Measurements from ENCODE around the gene CNTN6. TPM values are rescaled to one million over a fixed set of nuclear protein-coding genes. Genes with fewer than 3 reads are reported as not detected.

The CNTN6 gene
- total and polyA plus RNA-seq, 2 experiments from 2014 or later, result not detected

DNA sequence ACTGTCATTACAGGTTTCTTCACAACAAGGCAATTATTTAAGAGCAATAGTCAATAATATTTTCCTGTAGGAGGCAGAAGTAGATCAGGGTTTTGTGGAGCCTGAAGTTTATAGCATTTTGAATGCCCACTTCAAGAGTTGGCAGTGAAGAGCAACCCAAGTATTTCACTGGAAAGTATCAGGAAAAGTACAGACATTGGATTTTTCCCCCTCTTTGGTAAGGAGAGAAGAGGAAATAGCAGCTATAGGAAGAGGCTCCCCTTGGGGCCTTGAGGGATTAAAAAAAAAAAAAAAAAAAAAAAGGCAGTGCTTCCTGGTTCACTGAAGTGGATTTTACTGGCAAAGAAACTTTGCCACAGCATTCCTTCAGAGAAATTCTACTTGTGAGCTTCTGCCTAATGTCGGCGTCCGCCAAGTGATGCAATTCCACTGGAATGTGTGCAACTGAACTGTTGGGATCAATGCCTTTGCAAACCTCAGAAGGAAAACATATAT, 5.7 kb upstream of the CNTN6 start:
- no peaks in the 10 kb centered on the region for H3K9me2 ChIP-seq (ENCODE audit: insufficient read depth)
- Mint-ChIP-seq H3K27me3 (ENCODE audit: insufficient read depth, low read depth, poor library complexity) (peaks cover 4% of the 10 kb centered on the region), H3K4me3 (no peak overlapping the region), H3K36me3 (ENCODE audit: low read depth) (peaks cover 26% of the 10 kb centered on the region), H3K27ac (no peak overlapping the region), H3K9me3 (peaks cover 89% of the 10 kb centered on the region), H3K4me1 (no peaks in the 10 kb centered on the region)
- H2AFZ ChIP-seq, result no peak overlapping the region
- DNase-seq (ENCODE audit: low spot score), result peak; percentile 34
- TF ChIP-seq CREB1 (CRISPR knock-in tag; IDR thresholded peaks at IDR 0.05; ENCODE audit: low read depth), result no peak
- TF ChIP-seq, protein P1, sequence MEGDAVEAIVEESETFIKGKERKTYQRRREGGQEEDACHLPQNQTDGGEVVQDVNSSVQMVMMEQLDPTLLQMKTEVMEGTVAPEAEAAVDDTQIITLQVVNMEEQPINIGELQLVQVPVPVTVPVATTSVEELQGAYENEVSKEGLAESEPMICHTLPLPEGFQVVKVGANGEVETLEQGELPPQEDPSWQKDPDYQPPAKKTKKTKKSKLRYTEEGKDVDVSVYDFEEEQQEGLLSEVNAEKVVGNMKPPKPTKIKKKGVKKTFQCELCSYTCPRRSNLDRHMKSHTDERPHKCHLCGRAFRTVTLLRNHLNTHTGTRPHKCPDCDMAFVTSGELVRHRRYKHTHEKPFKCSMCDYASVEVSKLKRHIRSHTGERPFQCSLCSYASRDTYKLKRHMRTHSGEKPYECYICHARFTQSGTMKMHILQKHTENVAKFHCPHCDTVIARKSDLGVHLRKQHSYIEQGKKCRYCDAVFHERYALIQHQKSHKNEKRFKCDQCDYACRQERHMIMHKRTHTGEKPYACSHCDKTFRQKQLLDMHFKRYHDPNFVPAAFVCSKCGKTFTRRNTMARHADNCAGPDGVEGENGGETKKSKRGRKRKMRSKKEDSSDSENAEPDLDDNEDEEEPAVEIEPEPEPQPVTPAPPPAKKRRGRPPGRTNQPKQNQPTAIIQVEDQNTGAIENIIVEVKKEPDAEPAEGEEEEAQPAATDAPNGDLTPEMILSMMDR (conservative IDR thresholded peaks at IDR 0.05; ENCODE audit: low read depth in 2 of 2), result peak; percentile 45 to 48
- H3K27me3 ChIP-seq (ENCODE audit: insufficient read depth), result no peaks in the 10 kb centered on the region
- H4K20me1 ChIP-seq (replicated peaks; ENCODE audit: insufficient read depth), result no peaks in the 10 kb centered on the region
- H3K27ac ChIP-seq (ENCODE audit: low read depth), result no peak overlapping the region
- H3K4me3 ChIP-seq, result no peak overlapping the region
- no peaks in the 10 kb centered on the region for H3K4me1 ChIP-seq (ENCODE audit: insufficient read depth)
- no peak overlapping the region for H3K4me2 ChIP-seq
- no peaks in the 10 kb centered on the region for H3K36me3 ChIP-seq (ENCODE audit: insufficient read depth)
- ATAC-seq, result no peak
- no peaks in the 10 kb centered on the region for H3K79me2 ChIP-seq (replicated peaks; ENCODE audit: insufficient read depth)
- H3F3A ChIP-seq (replicated peaks; ENCODE audit: low read depth), result no peaks in the 10 kb centered on the region

DNA sequence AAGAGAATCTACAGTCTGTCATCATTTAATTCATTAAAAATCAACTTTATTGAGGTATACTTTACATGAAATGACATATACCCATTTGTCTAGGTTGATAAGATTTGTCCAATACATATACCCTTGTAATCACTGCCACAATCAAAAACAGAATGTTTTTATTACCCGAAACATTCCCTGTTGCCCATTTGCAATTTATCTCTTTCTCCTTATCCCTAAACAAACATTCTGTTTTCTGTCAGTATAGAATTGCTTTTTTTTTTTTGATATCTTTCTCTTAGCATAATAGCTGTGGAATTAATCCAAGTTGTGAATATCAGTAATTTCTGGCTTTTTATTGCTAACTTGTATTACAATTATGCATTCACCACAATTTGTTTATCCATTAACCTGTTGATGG, 4.3 kb upstream of the CNTN6 start:
- H3K4me3 ChIP-seq, result no peak overlapping the region
- no peak overlapping the region for H3K4me2 ChIP-seq
- H3K79me2 ChIP-seq (replicated peaks; ENCODE audit: insufficient read depth), result no peaks in the 10 kb centered on the region
- H3K27ac Mint-ChIP-seq, result no peak overlapping the region
- no peak for DNase-seq (ENCODE audit: low spot score)
- H3K27me3 ChIP-seq (ENCODE audit: insufficient read depth), result no peaks in the 10 kb centered on the region
- H3K9me3 Mint-ChIP-seq, result peaks cover 93% of the 10 kb centered on the region
- ATAC-seq, result no peak
- H3K4me3 Mint-ChIP-seq, result no peak overlapping the region
- H3K27me3 Mint-ChIP-seq (ENCODE audit: insufficient read depth, low read depth, poor library complexity), result peaks cover 4% of the 10 kb centered on the region
- no peaks in the 10 kb centered on the region for H3F3A ChIP-seq (replicated peaks; ENCODE audit: low read depth)
- peaks cover 11% of the 10 kb centered on the region for H3K4me1 ChIP-seq (ENCODE audit: insufficient read depth)
- no peaks in the 10 kb centered on the region for H3K36me3 ChIP-seq (ENCODE audit: insufficient read depth)
- H3K4me1 Mint-ChIP-seq, result no peaks in the 10 kb centered on the region
- no peak overlapping the region for H2AFZ ChIP-seq
- no peaks in the 10 kb centered on the region for H3K9me2 ChIP-seq (ENCODE audit: insufficient read depth)
- H3K36me3 Mint-ChIP-seq (ENCODE audit: low read depth), result peaks cover 36% of the 10 kb centered on the region
- no peak overlapping the region for H3K27ac ChIP-seq (ENCODE audit: low read depth)
- H4K20me1 ChIP-seq (replicated peaks; ENCODE audit: insufficient read depth), result no peaks in the 10 kb centered on the region
- TF ChIP-seq EZH2phosphoT487 (IDR thresholded peaks at IDR 0.05; ENCODE audit: unreplicated experiment) (no peak), NANOG (IDR thresholded peaks at IDR 0.05; ENCODE audit: borderline replicate concordance) (no peak), CREB1 (CRISPR knock-in tag; IDR thresholded peaks at IDR 0.05; ENCODE audit: low read depth) (no peak), ZNF331 (CRISPR knock-in tag; IDR thresholded peaks at IDR 0.05; ENCODE audit: low read depth) (no peak), ZNF114 (CRISPR knock-in tag; IDR thresholded peaks at IDR 0.05) (no peak), EZH2 (IDR thresholded peaks at IDR 0.05; ENCODE audit: low read depth, unreplicated experiment) (no peak), STAT1 (IDR thresholded peaks at IDR 0.05; ENCODE audit: unreplicated experiment) (no peak)
- TF ChIP-seq, protein P2, sequence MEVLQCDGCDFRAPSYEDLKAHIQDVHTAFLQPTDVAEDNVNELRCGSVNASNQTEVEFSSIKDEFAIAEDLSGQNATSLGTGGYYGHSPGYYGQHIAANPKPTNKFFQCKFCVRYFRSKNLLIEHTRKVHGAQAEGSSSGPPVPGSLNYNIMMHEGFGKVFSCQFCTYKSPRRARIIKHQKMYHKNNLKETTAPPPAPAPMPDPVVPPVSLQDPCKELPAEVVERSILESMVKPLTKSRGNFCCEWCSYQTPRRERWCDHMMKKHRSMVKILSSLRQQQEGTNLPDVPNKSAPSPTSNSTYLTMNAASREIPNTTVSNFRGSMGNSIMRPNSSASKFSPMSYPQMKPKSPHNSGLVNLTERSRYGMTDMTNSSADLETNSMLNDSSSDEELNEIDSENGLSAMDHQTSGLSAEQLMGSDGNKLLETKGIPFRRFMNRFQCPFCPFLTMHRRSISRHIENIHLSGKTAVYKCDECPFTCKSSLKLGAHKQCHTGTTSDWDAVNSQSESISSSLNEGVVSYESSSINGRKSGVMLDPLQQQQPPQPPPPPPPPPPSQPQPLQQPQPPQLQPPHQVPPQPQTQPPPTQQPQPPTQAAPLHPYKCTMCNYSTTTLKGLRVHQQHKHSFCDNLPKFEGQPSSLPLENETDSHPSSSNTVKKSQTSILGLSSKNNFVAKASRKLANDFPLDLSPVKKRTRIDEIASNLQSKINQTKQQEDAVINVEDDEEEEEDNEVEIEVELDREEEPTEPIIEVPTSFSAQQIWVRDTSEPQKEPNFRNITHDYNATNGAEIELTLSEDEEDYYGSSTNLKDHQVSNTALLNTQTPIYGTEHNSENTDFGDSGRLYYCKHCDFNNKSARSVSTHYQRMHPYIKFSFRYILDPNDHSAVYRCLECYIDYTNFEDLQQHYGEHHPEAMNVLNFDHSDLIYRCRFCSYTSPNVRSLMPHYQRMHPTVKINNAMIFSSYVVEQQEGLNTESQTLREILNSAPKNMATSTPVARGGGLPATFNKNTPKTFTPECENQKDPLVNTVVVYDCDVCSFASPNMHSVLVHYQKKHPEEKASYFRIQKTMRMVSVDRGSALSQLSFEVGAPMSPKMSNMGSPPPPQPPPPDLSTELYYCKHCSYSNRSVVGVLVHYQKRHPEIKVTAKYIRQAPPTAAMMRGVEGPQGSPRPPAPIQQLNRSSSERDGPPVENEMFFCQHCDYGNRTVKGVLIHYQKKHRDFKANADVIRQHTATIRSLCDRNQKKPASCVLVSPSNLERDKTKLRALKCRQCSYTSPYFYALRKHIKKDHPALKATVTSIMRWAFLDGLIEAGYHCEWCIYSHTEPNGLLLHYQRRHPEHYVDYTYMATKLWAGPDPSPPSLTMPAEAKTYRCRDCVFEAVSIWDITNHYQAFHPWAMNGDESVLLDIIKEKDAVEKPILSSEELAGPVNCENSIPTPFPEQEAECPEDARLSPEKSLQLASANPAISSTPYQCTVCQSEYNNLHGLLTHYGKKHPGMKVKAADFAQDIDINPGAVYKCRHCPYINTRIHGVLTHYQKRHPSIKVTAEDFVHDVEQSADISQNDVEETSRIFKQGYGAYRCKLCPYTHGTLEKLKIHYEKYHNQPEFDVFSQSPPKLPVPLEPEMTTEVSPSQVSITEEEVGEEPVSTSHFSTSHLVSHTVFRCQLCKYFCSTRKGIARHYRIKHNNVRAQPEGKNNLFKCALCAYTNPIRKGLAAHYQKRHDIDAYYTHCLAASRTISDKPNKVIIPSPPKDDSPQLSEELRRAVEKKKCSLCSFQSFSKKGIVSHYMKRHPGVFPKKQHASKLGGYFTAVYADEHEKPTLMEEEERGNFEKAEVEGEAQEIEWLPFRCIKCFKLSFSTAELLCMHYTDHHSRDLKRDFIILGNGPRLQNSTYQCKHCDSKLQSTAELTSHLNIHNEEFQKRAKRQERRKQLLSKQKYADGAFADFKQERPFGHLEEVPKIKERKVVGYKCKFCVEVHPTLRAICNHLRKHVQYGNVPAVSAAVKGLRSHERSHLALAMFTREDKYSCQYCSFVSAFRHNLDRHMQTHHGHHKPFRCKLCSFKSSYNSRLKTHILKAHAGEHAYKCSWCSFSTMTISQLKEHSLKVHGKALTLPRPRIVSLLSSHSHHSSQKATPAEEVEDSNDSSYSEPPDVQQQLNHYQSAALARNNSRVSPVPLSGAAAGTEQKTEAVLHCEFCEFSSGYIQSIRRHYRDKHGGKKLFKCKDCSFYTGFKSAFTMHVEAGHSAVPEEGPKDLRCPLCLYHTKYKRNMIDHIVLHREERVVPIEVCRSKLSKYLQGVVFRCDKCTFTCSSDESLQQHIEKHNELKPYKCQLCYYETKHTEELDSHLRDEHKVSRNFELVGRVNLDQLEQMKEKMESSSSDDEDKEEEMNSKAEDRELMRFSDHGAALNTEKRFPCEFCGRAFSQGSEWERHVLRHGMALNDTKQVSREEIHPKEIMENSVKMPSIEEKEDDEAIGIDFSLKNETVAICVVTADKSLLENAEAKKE (CRISPR knock-in tag; IDR thresholded peaks at IDR 0.05), result no peak
- TF ChIP-seq, protein P3, sequence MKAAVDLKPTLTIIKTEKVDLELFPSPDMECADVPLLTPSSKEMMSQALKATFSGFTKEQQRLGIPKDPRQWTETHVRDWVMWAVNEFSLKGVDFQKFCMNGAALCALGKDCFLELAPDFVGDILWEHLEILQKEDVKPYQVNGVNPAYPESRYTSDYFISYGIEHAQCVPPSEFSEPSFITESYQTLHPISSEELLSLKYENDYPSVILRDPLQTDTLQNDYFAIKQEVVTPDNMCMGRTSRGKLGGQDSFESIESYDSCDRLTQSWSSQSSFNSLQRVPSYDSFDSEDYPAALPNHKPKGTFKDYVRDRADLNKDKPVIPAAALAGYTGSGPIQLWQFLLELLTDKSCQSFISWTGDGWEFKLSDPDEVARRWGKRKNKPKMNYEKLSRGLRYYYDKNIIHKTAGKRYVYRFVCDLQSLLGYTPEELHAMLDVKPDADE (IDR thresholded peaks at IDR 0.05), result no peak

Measured in GM23338 (cell line).